Suppressor macrophage treated with lipopolysaccharide for 1 hour (primary cell): Measurements from ENCODE around the gene ZNF512.
A peak's percentile ranks its signal among the peaks of the same experiment; 100 is the strongest.
"Not testable (repeated sequence)": the region's sequence is repeated elsewhere in the genome, so short reads cannot be mapped to it uniquely, and the experiment has no call there.

Experiments
- DNase-seq, 3 donors: peaks; one replicate each; pipeline ENCODE4 v3.0.0-alpha.2; 2020 to 2022

Gene ZNF512

GRCh38 chr2:27582695-27583389 lies at the start of gene ZNF512:
Gene ZNF512 (plus strand): TSS chr2:27583042. CDS start chr2:27583113, 71 bp downstream.
- peak; percentile 91 to 92 (median 92) for DNase-seq

DNA sequence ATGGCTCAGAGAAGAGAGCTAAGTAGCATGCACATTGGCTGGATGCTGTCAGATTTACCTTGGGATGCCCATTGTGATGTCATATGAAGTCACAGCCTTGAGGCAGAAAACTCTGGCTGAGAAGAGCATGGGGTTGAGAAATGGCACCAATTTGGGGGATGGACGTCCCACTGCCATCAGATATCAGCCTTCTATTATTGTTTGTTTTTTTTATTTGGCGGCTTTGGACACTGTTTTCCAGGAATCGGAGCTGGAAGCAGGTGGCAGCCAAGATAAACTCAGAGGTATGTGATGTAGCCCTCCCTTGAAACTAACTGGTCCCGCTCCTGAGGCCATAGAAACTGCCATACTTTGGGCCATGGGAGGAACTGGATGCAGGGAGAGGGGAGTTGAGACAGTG lies 45.6 kb upstream of the ZNF512 start:
- no peak for DNase-seq

DNA sequence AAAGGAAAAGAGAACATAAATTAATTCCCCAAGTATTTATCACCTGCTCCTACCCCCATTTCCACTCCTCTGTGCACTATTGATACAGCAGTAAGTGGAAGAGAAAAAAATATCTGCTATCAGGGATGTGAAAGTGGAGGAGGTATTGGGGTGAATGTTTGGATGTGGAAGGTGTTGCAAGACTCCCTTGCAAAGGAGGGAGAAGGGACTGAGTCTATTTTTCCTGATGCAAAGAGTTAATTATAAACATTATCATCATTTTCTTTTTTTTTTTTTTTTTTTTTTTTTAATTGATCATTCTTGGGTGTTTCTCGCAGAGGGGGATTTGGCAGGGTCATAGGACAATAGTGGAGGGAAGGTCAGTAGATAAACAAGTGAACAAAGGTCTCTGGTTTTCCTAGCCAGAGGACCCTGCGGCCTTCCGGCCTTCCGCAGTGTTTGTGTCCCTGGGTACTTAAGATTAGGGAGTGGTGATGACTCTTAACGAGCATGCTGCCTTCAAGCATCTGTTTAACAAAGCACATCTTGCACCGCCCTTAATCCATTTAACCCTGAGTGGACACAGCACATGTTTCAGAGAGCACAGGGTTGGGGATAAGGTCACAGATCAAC lies 43.9 kb upstream of the ZNF512 start:
- not testable (repeated sequence) for DNase-seq

DNA sequence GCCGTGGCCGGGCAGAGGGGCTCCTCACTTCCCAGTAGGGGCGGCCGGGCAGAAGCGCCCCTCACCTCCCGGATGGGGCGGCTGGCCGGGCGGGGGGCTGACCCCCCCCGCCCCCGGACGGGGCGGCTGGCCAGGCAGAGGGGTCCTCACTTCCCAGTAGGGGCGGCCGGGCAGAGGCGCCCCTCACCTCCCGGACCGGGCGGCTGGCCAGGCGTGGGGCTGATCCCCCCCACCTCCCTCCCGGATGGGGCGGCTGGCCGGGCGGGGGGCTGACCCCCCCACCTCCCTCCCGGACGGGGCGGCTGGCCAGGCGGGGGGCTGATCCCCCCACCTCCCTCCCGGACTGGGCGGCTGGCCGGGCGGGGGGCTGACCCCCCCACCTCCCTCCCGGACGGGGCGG lies 43.2 kb upstream of the ZNF512 start:
- DNase-seq, result not testable (repeated sequence)

GRCh38 chr2:27544143-27544821 lies 38.6 kb upstream of the ZNF512 start:
- DNase-seq, result no peak

DNA sequence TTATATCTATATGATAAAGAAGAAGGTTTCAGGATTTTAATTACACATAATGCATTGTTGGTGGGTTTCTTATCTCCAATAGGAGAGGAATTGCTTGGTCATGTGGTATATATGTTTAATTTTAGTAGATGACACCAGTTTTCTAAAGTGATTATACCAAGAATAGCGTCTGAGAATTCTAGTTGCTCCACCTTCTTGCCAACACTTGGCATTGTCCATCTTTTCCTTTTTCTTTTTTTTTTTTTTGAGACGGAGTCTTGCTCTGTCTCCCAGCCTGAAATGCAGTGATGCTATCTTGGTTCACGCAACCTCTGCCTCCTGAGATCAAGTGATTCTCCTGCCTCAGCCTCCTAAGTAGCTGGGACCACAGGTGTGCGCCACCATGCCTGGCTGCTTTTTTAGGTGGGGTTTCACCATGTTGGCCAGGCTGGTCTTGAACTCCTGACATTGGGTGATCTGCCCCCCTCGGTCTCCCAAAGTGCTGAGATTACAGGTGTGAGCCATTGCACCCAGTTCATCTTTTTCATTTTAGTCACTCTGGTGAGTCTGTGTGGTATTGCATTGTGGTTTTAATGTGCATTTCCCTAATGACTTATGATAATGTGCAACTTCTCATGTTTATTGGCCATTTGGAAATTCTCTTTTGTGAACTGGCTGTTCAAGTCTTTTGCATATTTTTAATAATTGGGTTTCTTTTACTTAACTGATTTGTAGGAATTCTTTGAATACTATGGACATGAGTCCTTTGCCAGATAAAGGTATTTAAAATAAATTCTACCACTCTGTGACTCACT lies 37.3 kb upstream of the ZNF512 start:
- peak in 2 of 3 donors; percentile 36 to 58 for DNase-seq

DNA sequence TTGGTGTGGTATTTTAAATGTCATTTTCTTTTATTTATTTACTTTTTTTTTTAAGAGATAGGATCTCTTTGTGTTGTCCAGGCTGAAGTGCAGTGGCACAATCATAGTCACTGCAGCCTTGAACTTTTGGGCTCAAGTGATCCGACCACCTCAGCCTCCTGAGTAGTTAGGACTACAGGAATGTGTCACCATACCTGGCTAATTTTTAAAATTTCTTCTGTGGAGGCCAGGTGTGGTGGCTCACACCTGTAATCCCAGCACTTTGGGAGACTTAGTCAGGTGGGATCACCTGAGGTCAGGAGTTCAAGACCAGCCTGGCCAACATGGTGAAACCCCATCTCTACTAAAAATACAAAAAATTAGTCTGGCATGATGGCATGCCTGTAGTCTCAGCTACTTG lies 33.5 kb upstream of the ZNF512 start:
- no peak for DNase-seq

- DNase-seq, result no peak
Measured at GRCh38 chr2:27551514-27551913, 31.3 kb upstream of the ZNF512 start.

DNA sequence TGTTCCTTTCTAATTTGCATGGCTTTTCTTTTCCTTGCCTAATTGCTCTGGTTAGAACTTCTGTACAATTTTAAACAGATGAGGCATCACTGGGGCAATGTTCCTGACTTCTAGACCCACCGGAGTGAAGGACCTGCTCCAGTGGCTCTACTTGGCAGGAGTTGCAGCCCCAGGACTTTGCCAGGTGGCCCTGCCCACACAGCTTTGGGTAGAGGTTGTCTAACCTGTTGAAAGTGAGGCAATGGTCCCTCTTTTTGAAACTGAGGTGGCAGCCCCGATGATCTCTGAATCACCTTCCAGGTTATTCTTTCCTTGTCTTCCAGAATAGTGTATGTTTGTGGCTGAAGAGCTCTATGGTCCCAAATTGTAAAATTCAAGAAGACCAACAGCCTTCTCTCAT lies 29.9 kb upstream of the ZNF512 start:
- no peak for DNase-seq

DNA sequence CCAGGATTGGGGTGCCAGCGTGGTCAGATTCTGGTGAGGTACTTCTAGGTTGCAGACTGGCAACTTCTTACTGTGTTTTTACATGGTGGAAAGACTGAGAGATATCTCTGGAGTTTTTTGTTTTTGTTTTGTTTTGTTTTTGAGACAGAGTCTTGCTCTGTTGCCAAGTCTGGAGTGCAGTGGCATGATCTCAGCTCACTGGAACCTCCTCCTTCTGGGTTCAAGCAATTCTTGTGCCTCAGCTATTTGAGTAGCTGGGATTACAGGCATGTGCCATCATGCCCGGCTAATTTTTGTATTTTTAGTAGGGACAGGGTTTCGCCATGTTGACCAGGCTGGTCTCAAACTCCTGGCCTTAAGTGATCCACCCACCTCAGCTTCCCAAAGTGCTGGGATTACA lies 28.4 kb upstream of the ZNF512 start:
- not testable (repeated sequence) for DNase-seq

- no peak for DNase-seq
Measured at GRCh38 chr2:27559228-27559627, 23.6 kb upstream of the ZNF512 start.

DNA sequence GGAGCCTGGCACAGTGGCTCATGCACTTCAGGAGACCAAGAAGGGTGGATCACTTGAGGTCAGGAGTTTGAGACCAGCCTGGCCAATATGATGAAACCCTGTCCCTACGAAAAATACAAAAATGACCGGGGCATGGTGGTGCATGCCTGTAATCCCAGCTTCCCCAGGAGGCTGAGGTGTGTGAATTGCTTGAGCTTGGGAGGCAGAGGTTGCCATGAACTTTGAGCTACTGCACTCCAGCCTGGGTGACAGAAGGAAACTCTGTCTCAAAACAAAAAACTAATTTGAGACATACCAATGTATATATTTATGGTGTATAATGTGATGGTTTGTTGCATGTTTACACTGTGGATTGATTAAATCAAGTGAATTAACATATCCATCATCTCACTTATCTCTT lies 21.8 kb upstream of the ZNF512 start:
- DNase-seq, result no peak

DNA sequence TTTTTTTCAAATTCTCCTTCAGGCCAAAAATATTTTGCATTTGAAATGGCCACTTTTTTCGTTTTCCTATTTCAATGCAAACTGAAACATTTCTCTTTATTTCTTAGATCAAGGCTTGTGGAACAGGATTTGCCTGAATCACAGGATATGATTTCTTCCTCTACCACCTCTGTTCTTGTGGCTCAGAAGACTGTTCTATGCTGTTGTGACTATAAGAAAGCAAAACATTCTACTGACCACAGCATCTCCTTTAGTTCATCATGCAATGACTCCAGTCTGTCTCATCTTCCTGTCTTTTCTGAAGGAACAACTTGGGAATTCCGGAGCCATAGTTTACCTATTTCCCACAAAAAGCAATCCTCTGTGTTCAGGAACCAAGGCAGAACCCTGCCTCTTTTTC lies 16.2 kb upstream of the ZNF512 start:
- DNase-seq, result no peak

GRCh38 chr2:27569398-27569797 lies 13.4 kb upstream of the ZNF512 start:
- DNase-seq, result no peak

- DNase-seq, result no peak
Measured at GRCh38 chr2:27571197-27571596, 11.6 kb upstream of the ZNF512 start.

DNA sequence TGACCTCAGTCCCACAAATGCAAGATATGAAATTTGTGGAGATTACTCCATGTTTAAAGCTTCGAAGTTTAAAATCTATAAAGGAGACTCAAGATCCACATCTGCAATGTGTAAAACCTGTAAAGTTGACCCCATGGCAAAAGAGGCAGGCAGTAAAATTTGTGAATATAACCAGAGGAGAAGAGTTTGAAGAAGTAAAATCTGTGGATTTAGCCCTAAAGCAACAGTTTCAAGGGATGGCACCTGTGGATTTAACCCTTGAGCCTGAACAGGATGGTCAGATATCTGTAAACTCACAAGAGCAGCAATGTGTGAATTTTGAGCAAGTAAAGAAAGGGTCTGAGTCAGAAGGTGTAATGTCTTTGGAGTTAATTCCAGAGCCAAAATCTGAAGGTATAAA lies 11.2 kb upstream of the ZNF512 start:
- DNase-seq, result no peak

DNA sequence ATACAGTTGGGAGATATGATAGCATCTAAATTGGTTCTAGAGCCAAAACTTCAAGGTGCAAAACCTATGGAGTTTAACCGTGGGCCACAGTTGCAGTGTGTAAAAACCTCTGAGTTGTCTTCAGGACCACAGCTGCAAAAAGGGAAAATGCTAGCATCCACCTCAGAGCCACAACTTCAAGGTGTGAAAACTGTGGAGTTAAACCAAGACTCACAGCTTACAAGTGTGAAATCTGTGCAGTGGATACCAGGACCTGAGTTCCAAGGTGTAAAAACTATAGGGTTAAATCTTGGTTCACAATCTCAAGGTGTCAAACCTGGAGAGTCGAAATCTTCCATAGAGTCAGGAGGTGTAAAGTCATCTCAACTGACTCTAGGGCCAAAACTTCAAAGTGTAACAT lies 10.4 kb upstream of the ZNF512 start:
- DNase-seq, result no peak

DNA sequence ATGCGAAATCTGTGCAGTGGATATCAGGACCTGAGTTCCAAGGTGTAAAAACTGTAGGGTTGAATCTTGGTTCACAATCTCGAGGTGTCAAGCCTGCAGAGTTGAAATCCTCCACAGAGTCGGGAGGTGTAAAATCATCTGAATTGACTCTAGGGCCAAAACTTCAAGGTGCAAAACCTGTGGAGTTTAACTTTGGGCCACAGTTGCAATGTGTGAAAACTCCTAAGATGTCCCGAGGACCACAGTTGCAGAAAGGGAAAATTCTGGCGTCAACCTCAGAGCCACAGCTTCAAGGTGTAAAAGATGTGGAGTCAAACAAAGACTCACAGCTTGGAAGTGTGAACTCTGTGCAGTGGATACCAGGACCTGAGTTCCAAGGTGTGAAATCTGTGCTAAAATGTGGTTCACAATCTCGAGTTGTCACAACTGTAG lies 9.8 kb upstream of the ZNF512 start:
- DNase-seq, result no peak

DNA sequence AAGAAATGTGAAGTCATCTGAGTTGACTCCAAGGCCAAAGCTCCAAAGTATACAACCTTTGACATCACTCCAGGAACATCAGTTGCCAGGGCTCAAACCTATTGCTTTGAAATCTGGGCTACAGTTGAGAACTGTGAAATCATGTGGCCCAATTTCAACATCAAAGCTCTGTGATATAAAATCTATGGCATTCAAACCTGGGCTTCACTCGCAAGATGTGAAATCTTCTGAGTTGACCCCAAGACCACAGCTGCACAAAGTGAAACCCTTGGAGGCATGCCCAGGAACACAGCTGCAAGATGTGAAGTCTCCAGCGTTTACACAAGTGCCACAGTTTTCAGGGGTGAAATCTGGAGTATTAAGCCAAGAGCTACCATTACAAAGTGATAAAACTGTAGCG lies 9.4 kb upstream of the ZNF512 start:
- no peak for DNase-seq

- DNase-seq, result no peak
Measured at GRCh38 chr2:27581417-27582128, 1.3 kb upstream of the ZNF512 start.

DNA sequence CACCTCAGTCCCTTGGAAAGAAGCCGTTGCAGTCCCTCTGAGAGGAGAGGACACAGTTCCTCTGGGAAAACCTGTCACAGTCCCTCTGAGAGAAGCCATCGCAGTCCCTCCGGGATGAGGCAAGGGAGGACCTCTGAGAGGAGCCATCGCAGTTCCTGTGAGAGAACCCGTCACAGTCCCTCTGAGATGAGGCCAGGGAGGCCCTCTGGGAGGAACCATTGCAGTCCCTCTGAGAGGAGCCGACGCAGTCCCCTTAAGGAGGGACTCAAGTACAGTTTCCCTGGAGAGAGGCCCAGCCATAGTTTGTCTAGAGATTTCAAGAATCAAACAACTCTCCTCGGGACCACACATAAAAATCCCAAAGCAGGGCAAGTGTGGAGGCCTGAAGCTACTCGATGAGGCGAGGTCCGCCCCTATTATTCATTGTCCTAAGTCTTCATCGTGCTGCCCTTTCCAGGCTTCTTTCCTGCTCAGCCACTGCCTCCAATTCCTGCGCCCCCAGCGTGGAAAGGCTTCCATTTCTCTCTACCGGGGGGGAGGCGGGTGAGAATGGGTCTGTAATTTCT lies 630 bp upstream of the ZNF512 start:
- no peak for DNase-seq

- peak; percentile 28 to 33 (median 30) for DNase-seq
Measured at GRCh38 chr2:27583390-27583915, 611 bp downstream of the ZNF512 start.
